Trophoblast cell (in vitro differentiated cells and primary cell): ENCODE measurements around the gene PAK5.
A peak's percentile ranks its signal among the peaks of the same experiment; 100 is the strongest.

Experiments
- DNase-seq, 2 donors: peaks; one replicate each; pipeline ENCODE4 v3.0.0-alpha.2; 2016
- H2AFZ ChIP-seq: 2 replicates; pipeline ENCODE4 v1.6.1; 2013; ENCODE audit warnings: low read length, moderate library complexity, mild to moderate bottlenecking; ENCODE audit not compliant: insufficient read depth, poor library complexity
- H2AK5ac ChIP-seq: 2 replicates; pipeline ENCODE4 v1.6.1; 2013; ENCODE audit warnings: mild to moderate bottlenecking, low read length
- H2BK120ac ChIP-seq: 2 replicates; pipeline ENCODE4 v1.6.1; 2013; ENCODE audit warnings: low read length, mild to moderate bottlenecking, moderate library complexity; ENCODE audit not compliant: insufficient read depth, poor library complexity
- H2BK12ac ChIP-seq: 2 replicates; pipeline ENCODE4 v1.6.1; 2013; ENCODE audit warnings: mild to moderate bottlenecking, low read length, moderate library complexity
- H2BK5ac ChIP-seq: 2 replicates; pipeline ENCODE4 v1.6.1; 2013; ENCODE audit warnings: low read length, low read depth, moderate library complexity, mild to moderate bottlenecking; ENCODE audit not compliant: poor library complexity
- H3K14ac ChIP-seq: 2 replicates; pipeline ENCODE4 v1.6.1; 2013; ENCODE audit warnings: mild to moderate bottlenecking, low read length
- H3K18ac ChIP-seq: 2 replicates; pipeline ENCODE4 v1.6.1; 2013; ENCODE audit warnings: mild to moderate bottlenecking, low read length
- H3K23ac ChIP-seq: 2 replicates; pipeline ENCODE4 v1.6.1; 2013; ENCODE audit warnings: low read length
- H3K27ac ChIP-seq: 2 replicates; pipeline ENCODE4 v1.5.1; 2013; ENCODE audit warnings: low read depth, mild to moderate bottlenecking, inconsistent platforms, low read length, moderate library complexity
- H3K27me3 ChIP-seq: 2 replicates; pipeline ENCODE4 v1.6.1; 2013; ENCODE audit warnings: inconsistent platforms, mild to moderate bottlenecking, low read length, moderate library complexity; ENCODE audit not compliant: insufficient read depth
- H3K36me3 ChIP-seq, 2 experiments: 1 replicate in 1 of 2; 2 replicates in 1 of 2; pipeline ENCODE4 v1.6.1; 2013; ENCODE audit warnings: low read length in 2 of 2, mild to moderate bottlenecking in 2 of 2, moderate library complexity in 1 of 2; ENCODE audit not compliant: insufficient read depth in 2 of 2, control insufficient read depth in 1 of 2
- H3K4ac ChIP-seq: 2 replicates; pipeline ENCODE4 v1.6.1; 2013; ENCODE audit warnings: low read depth, mild to moderate bottlenecking, low read length, moderate library complexity
- H3K4me1 ChIP-seq, 2 experiments: 1 replicate in 1 of 2; 2 replicates in 1 of 2; pipeline ENCODE4 v1.6.1; 2013; ENCODE audit warnings: low read length in 2 of 2, mild to moderate bottlenecking in 2 of 2, moderate library complexity in 1 of 2; ENCODE audit not compliant: insufficient read depth in 2 of 2, control insufficient read depth in 1 of 2
- H3K4me2 ChIP-seq: 2 replicates; pipeline ENCODE4 v1.6.1; 2013; ENCODE audit warnings: inconsistent platforms, mild to moderate bottlenecking, low read length, moderate library complexity
- H3K4me3 ChIP-seq: 2 replicates; pipeline ENCODE4 v1.5.1; 2013; ENCODE audit warnings: mild to moderate bottlenecking, low read depth, low read length, inconsistent platforms
- H3K79me1 ChIP-seq: one replicate; pipeline ENCODE4 v1.6.1; 2013; ENCODE audit warnings: low read length
- H3K79me2 ChIP-seq: 2 replicates; pipeline ENCODE4 v1.6.1; 2013; ENCODE audit warnings: low read length, mild to moderate bottlenecking; ENCODE audit not compliant: control insufficient read depth, insufficient read depth, poor library complexity
- H3K9ac ChIP-seq: 2 replicates; pipeline ENCODE4 v1.6.1; 2013; ENCODE audit warnings: mild to moderate bottlenecking, low read length
- H3K9me3 ChIP-seq: 2 replicates; pipeline ENCODE4 v1.6.1; 2013; ENCODE audit warnings: low read depth, mild to moderate bottlenecking, control low read depth, inconsistent platforms, low read length; ENCODE audit not compliant: insufficient read depth
- H4K12ac ChIP-seq: 2 replicates; pipeline ENCODE4 v1.6.1; 2013; ENCODE audit warnings: low read depth, mild to moderate bottlenecking, low read length, moderate library complexity
- H4K8ac ChIP-seq: 2 replicates; pipeline ENCODE4 v1.6.1; 2013; ENCODE audit warnings: low read depth, mild to moderate bottlenecking, low read length, moderate library complexity
- H4K91ac ChIP-seq: one replicate; pipeline ENCODE4 v1.6.1; 2013; ENCODE audit warnings: low read depth, mild to moderate bottlenecking, low read length, moderate library complexity
- WGBS: extraction: QIAGEN DNeasy Blood & Tissue Kit; methylation state at CpG from one replicate; pipeline ENCODE4 v1.1.7; 2013; ENCODE audit warnings: missing lambda C conversion rate; ENCODE audit not compliant: insufficient read length, insufficient coverage; ENCODE audit errors: extremely low coverage; 5-methylcytosine and 5-hydroxymethylcytosine counted together

PAK5 gene

DNA sequence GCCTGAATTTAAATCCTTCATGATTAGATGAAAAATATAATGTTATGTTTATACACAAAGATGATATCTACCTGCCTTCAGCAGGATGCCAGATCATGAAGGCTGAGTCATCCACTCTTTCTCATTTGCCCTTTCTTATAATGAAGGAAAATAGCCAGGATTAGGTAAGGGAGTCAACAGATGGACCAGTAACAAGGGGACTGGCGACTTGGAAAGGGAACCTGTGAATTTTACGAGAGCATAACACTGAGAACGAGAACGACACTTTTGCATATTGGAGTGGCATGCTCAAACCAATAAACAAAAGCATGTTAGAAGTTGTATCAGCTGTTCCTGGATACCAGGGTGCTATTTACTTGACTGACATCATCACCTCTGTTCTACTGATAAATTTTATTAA lies 170.5 kb downstream of the PAK5 start:
- Histone ChIP-seq H3K23ac (no peak overlapping the region), H3K9ac (no peak overlapping the region), H3K4ac (no peak overlapping the region), H4K12ac (no peak overlapping the region), H3K36me3 (no peaks in the 10 kb centered on the region), H2AK5ac (no peak overlapping the region), H3K4me3 (no peak overlapping the region), H3K79me1 (no peaks in the 10 kb centered on the region), H4K91ac (no peak overlapping the region), H2AFZ (no peak overlapping the region), H3K79me2 (no peaks in the 10 kb centered on the region), H3K27ac (no peak overlapping the region), H3K18ac (no peak overlapping the region), H2BK12ac (no peak overlapping the region), H2BK120ac (no peak overlapping the region), H3K4me1 (no peaks in the 10 kb centered on the region), H2BK5ac (no peak overlapping the region), H3K9me3 (no peaks in the 10 kb centered on the region), H3K27me3 (no peaks in the 10 kb centered on the region), H3K4me2 (no peak overlapping the region), H4K8ac (no peak overlapping the region), H3K14ac (no peak overlapping the region)
- no peak for DNase-seq
- WGBS, result no CpG with 5 or more reads among the region's 4 CpGs

GRCh38 chr20:9663423-9663822 lies 175.5 kb downstream of the PAK5 start:
- Histone ChIP-seq H3K9me3 (no peaks in the 10 kb centered on the region), H2AFZ (no peak overlapping the region), H3K4me3 (no peak overlapping the region), H3K18ac (no peak overlapping the region), H3K27me3 (no peaks in the 10 kb centered on the region), H3K9ac (no peak overlapping the region), H3K79me2 (no peaks in the 10 kb centered on the region), H3K23ac (no peak overlapping the region), H3K4ac (no peak overlapping the region), H3K4me2 (no peak overlapping the region), H3K79me1 (no peaks in the 10 kb centered on the region), H2AK5ac (no peak overlapping the region), H3K4me1 (no peaks in the 10 kb centered on the region), H4K91ac (no peak overlapping the region), H3K27ac (no peak overlapping the region), H2BK120ac (no peak overlapping the region), H3K14ac (no peak overlapping the region), H3K36me3 (no peaks in the 10 kb centered on the region), H2BK12ac (no peak overlapping the region), H4K12ac (no peak overlapping the region), H2BK5ac (no peak overlapping the region), H4K8ac (no peak overlapping the region)
- WGBS, result no CpG with 5 or more reads among the region's 3 CpGs
- no peak for DNase-seq

- Histone ChIP-seq H3K23ac (no peak overlapping the region), H4K91ac (no peak overlapping the region), H3K4me1 (no peaks in the 10 kb centered on the region), H3K4me2 (no peak overlapping the region), H3K4ac (no peak overlapping the region), H3K36me3 (no peaks in the 10 kb centered on the region), H2AK5ac (no peak overlapping the region), H4K12ac (no peak overlapping the region), H3K79me1 (no peaks in the 10 kb centered on the region), H3K4me3 (no peak overlapping the region), H2BK12ac (no peak overlapping the region), H3K18ac (no peak overlapping the region), H3K9me3 (no peaks in the 10 kb centered on the region), H4K8ac (no peak overlapping the region), H3K9ac (no peak overlapping the region), H2BK5ac (no peak overlapping the region), H2BK120ac (no peak overlapping the region), H2AFZ (no peak overlapping the region), H3K27me3 (no peaks in the 10 kb centered on the region), H3K27ac (no peak overlapping the region), H3K14ac (no peak overlapping the region), H3K79me2 (no peaks in the 10 kb centered on the region)
- peak in 1 of 2 donors; percentile 29 for DNase-seq
- WGBS, result 100% methylated on average over 3 of the region's 8 CpGs
Measured at GRCh38 chr20:9660236-9660868, 178.5 kb downstream of the PAK5 start.

GRCh38 chr20:9647741-9648140 lies 191.1 kb downstream of the PAK5 start:
- H4K12ac ChIP-seq, result no peak overlapping the region
- no peak overlapping the region for H3K27ac ChIP-seq
- H3K36me3 ChIP-seq, result no peaks in the 10 kb centered on the region
- no peak overlapping the region for H2BK12ac ChIP-seq
- H2AK5ac ChIP-seq, result no peak overlapping the region
- no peak overlapping the region for H3K18ac ChIP-seq
- no peak overlapping the region for H4K8ac ChIP-seq
- H3K4me3 ChIP-seq, result no peak overlapping the region
- no peaks in the 10 kb centered on the region for H3K79me1 ChIP-seq
- no peak overlapping the region for H4K91ac ChIP-seq
- no peaks in the 10 kb centered on the region for H3K4me1 ChIP-seq
- H2BK5ac ChIP-seq, result no peak overlapping the region
- H3K9ac ChIP-seq, result no peak overlapping the region
- no peak overlapping the region for H3K4ac ChIP-seq
- no peaks in the 10 kb centered on the region for H3K27me3 ChIP-seq
- H3K14ac ChIP-seq, result no peak overlapping the region
- no peak for DNase-seq
- H3K79me2 ChIP-seq, result no peaks in the 10 kb centered on the region
- no CpG with 5 or more reads among the region's 2 CpGs for WGBS
- no peaks in the 10 kb centered on the region for H3K9me3 ChIP-seq
- H2BK120ac ChIP-seq, result no peak overlapping the region
- no peak overlapping the region for H3K23ac ChIP-seq
- H3K4me2 ChIP-seq, result no peak overlapping the region
- no peak overlapping the region for H2AFZ ChIP-seq
